ENCODE data around the gene GABRG2. TPM values are rescaled to one million over a fixed set of nuclear protein-coding genes. Genes with fewer than 3 reads are reported as not detected.
"Not testable (repeated sequence)": the region's sequence is repeated elsewhere in the genome, so short reads cannot be mapped to it uniquely, and the experiment has no call there.

The GABRG2 gene
- total and polyA plus RNA-seq, 12 donors, result not detected

GRCh38 chr5:162047279-162047678, 20.3 kb upstream of the GABRG2 start:
- no peaks in the 10 kb centered on the region for H3K27me3 ChIP-seq
- H3K27ac ChIP-seq, result no peak overlapping the region
- no peak overlapping the region for H3K4me3 ChIP-seq
- intact Hi-C loops (cut with DNase I), result no loop called here
- WGBS, 2 donors, result 45 to 56% methylated on average over 1 of the region's 1 CpG
- TF ChIP-seq, protein P1, sequence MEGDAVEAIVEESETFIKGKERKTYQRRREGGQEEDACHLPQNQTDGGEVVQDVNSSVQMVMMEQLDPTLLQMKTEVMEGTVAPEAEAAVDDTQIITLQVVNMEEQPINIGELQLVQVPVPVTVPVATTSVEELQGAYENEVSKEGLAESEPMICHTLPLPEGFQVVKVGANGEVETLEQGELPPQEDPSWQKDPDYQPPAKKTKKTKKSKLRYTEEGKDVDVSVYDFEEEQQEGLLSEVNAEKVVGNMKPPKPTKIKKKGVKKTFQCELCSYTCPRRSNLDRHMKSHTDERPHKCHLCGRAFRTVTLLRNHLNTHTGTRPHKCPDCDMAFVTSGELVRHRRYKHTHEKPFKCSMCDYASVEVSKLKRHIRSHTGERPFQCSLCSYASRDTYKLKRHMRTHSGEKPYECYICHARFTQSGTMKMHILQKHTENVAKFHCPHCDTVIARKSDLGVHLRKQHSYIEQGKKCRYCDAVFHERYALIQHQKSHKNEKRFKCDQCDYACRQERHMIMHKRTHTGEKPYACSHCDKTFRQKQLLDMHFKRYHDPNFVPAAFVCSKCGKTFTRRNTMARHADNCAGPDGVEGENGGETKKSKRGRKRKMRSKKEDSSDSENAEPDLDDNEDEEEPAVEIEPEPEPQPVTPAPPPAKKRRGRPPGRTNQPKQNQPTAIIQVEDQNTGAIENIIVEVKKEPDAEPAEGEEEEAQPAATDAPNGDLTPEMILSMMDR (IDR thresholded peaks at IDR 0.05), result no peak
- H3K9me3 ChIP-seq, result no peaks in the 10 kb centered on the region
- no peaks in the 10 kb centered on the region for H3K4me1 ChIP-seq
- DNase-seq, result no peak
- no peaks in the 10 kb centered on the region for H3K36me3 ChIP-seq
- no peak for ATAC-seq

DNA sequence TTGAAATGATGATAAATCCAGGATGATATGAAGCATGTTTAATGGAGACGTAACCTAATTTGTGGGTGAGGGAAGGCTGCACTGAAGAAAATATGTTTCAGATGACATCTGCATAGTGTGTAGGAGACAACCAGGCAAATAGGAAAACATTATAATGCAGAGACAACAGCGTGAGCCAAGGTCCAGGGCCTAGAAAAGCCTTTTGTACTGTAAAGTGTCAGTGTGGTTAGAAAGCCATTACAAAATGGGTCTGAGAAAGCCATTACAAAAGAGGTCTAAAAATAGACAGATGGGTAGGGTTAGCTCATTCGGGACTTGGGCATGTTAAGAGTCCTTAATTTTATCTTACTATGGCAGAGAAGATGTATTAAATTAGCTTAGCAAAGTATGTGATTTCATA, 14.9 kb upstream of the GABRG2 start:
- TF ChIP-seq, protein P1 (IDR thresholded peaks at IDR 0.05), result no peak
- Histone ChIP-seq H3K4me3 (no peak overlapping the region), H3K36me3 (no peaks in the 10 kb centered on the region), H3K9me3 (peaks cover 0 to 19% (median 0%) of the 10 kb centered on the region in 11 donors), H3K4me1 (no peaks in the 10 kb centered on the region), H3K27ac (no peak overlapping the region), H3K27me3 (no peaks in the 10 kb centered on the region)
- ATAC-seq (no peak), DNase-seq (no peak)
- intact Hi-C loops (cut with DNase I), result no loop called here
- 53 to 58% methylated on average over 3 of the region's 3 CpGs for WGBS, 2 donors

- H3K9me3 ChIP-seq, result peaks cover 0 to 19% (median 0%) of the 10 kb centered on the region in 11 donors
- ATAC-seq; H3K27ac ChIP-seq; H3K36me3 ChIP-seq; H3K4me1 ChIP-seq; H3K4me3 ChIP-seq; DNase-seq; intact Hi-C loops (cut with DNase I); H3K27me3 ChIP-seq: not testable (repeated sequence)
- WGBS, 2 donors, result 84 to 88% methylated on average over 4 of the region's 4 CpGs
These were observed 12.5 kb upstream of the GABRG2 start for GRCh38 chr5:162055095-162055494.

GRCh38 chr5:162067162-162067561, 411 bp upstream of the GABRG2 start:
- intact Hi-C loops (cut with DNase I), result no loop called here
- peaks cover 0 to 10% (median 5%) of the 10 kb centered on the region in 7 donors for H3K27me3 ChIP-seq
- H3K36me3 ChIP-seq, result no peaks in the 10 kb centered on the region
- peaks cover 0 to 3% (median 0%) of the 10 kb centered on the region in 11 donors for H3K9me3 ChIP-seq
- TF ChIP-seq, protein P1 (IDR thresholded peaks at IDR 0.05), result no peak
- DNase-seq (no peak), ATAC-seq (no peak)
- WGBS, 2 donors, result 3 to 4% methylated on average over 7 of the region's 7 CpGs
- H3K4me1 ChIP-seq, result no peaks in the 10 kb centered on the region
- no peak overlapping the region for H3K27ac ChIP-seq
- no peak overlapping the region for H3K4me3 ChIP-seq

DNA sequence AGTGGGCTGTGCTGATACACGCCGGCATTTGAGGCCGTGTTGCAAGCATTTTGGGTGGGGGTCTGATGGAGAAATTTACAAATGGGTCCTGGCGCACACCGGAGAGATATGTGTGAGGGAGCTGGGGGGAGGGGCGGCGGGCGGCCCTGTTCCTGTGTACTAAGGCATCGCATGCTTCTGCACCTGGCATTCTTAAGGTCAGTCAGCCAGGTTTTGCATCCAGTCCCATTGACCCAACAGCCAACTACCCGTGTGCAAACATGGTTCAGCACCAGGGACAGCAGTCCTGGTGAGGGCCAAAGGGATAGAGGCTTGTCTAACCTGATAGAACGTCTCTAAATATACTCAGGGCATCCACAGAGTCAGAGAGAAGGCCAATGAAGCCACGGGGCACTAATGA, 839 bp downstream of the GABRG2 start:
- intact Hi-C loops (cut with DNase I), result no loop called here
- DNase-seq (peak; percentile 10 to 16), ATAC-seq (no peak)
- no peaks in the 10 kb centered on the region for H3K36me3 ChIP-seq
- 4 to 5% methylated on average over 12 of the region's 12 CpGs for WGBS, 2 donors
- H3K9me3 ChIP-seq, result peaks cover 0 to 3% (median 0%) of the 10 kb centered on the region in 11 donors
- H3K4me3 ChIP-seq, result no peak overlapping the region
- no peak overlapping the region for H3K27ac ChIP-seq
- no peaks in the 10 kb centered on the region for H3K4me1 ChIP-seq
- TF ChIP-seq, protein P1 (IDR thresholded peaks at IDR 0.05), result no peak
- peaks cover 0 to 10% (median 5%) of the 10 kb centered on the region in 7 donors for H3K27me3 ChIP-seq
